Stimulated activated CD4-positive, alpha-beta T cell treated with anti-CD3 and anti-CD28 coated beads, TNF-alpha, amount 100 ng/mL, for 48 hours (primary cell): ENCODE measurements around the gene LRRC61.

Experiments
- DNase-seq, 3 donors: peaks; one replicate each; pipeline ENCODE4 v3.0.0-alpha.2; 2020; ENCODE audit warnings: low read depth in 3 of 3

LRRC61 gene

GRCh38 chr7:150356265-150356897 is 33.2 kb downstream of the LRRC61 start:
- no peak for DNase-seq

DNA sequence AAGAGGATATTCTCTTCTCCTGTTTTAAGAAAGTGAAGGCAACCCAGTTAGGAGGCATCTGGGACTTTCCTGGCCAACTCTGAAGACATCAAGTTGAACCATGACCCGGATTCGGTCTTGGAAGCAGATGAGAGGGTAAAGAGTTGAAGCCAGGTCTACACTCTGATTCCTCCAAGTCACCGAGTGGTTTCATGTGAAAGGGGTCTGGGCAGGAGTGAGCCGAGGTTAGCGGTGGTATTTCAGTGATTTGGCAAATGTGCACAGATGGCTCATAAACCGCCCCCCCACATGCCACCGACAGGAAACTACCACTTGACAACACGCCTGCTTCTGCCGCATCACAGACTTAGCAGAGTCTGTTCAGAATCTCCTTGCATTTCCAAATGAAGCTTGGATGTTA is 34.1 kb downstream of the LRRC61 start:
- peak; percentile 23 to 53 (median 49) for DNase-seq

- no peak for DNase-seq
Measured at GRCh38 chr7:150357771-150358427, 34.7 kb downstream of the LRRC61 start.

GRCh38 chr7:150358433-150358832 is 35.3 kb downstream of the LRRC61 start:
- no peak for DNase-seq

DNA sequence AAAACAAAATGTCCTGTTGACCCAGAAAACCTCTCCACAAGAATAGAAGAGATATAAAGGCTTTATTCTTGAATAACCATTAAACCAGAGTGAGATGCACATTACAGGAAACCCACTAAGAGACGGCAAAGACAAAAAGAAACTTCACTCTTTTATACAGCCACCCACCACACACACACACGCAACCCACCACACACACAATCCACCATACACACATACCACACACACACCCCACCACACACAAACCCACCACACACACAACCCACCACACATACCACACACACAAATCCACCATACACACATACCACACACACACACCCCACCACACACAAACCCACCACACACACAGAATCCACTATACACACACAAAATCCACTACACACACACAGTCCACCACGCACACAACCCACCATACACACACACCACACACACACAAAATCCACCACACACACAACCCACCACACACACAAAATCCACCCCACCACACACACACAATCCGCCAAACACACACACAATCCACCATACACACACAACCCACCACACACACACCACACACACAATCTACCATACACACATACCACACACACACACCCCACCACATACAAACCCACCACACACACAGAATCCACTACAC is 36.0 kb downstream of the LRRC61 start:
- DNase-seq: no peak

GRCh38 chr7:150359622-150360362 is 36.6 kb downstream of the LRRC61 start:
- DNase-seq: no peak

- DNase-seq: no peak
Measured at GRCh38 chr7:150360363-150361058, 37.4 kb downstream of the LRRC61 start.

GRCh38 chr7:150361402-150361801 is 38.2 kb downstream of the LRRC61 start:
- DNase-seq: no peak

DNA sequence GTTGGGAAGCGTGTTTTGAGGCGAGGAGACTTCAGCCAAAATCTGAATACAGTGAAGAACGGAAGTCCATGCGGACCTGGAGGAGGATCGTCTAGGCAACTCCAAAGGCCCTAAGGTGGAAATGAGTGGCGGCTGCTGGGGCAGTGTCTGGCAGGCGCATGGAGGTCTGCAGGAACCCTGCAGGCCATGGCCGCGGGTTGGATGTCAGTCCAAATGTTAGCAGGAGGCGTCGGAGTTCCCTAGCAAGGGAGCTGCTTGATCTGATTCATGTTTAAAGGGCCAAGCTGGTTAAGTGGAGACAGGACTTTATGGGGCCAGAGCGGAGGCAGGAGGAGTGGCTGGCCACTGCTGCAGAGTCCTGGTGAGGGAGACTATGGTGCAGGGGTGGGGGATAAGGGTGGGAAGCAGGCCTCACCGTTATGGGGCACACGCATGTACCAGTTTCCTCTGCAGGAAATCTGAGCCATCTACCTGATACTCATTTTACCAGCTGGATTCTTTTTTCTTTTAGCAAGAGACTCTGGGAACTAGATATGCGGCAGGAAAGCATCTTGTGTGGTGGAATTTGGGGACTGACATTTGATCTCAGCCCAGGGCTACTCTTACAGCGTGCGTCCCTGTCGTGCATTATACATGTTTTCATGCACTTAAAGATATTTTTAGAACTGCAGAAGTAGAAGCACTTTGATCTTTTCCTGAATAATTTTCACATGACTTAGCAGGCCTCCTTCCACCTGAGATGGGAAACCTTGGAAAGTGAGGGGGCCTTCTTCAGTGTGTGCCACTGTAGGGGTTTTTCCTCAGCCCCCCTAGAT is 38.9 kb downstream of the LRRC61 start:
- DNase-seq: no peak

GRCh38 chr7:150363370-150363769 is 40.2 kb downstream of the LRRC61 start:
- DNase-seq: no peak

- no peak for DNase-seq
Measured at GRCh38 chr7:150363872-150364271, 40.7 kb downstream of the LRRC61 start.

DNA sequence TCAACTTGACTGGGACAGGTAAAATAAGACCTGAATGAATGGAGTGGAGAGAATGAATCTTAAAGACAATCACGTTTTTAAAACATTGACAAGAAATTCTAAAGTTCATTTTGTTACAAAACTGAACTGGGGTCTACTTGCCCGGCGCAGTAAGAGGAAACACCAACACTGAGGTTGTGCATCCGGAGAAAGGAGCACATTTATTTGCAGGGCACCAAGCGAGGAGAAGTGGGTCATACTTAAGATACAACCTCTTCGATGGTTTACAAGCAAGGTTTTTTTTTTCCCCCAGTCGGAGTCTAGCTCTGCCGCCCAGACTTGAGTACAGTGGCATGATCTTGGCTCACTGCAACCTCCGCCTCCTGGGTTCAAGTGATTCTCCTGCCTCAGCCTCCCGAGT is 42.0 kb downstream of the LRRC61 start:
- DNase-seq: no peak

- no peak for DNase-seq
Measured at GRCh38 chr7:150365673-150366398, 42.7 kb downstream of the LRRC61 start.

- DNase-seq: no peak
Measured at GRCh38 chr7:150367677-150368095, 44.5 kb downstream of the LRRC61 start.

DNA sequence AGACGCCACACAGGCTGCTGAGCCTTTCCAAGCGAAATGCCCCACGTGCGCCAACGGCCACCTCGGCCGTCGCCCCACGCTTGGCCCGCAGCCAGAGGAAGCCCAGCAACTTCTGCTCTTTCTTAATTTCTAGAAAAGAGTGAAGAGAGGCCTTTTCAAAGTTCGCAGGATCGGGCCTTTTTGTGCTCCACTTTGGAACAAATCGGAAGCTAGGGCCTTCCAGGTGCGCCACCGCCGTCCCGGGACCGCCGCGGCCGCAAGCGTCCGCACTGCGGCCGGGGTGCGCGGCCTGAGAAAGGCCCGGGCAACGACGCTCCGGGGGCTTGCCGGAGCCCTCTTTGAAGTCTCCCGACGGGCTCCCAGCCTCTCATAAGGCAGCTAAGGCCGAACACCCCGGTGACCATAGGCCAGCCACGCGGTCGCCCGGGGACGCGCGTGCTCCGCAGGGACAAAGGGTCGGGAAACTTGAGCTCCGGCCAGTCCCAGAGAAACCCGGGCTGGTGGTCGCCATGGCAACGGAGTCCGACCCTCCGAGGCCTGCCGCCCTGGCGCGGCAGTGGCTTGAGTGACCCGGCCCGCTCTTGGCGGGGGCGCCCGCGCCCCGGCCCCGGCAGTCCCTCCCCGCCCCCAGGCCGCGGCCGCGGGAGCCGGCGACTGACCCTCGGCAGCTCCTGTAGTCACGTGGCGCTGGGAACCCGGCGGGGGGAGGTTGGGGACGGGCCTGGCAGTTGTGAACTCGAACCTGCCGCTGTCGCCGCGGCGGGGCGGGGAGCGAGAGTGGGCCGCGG is 45.1 kb downstream of the LRRC61 start, which contains the start of gene REPIN1:
Gene REPIN1, plus strand, starts transcription at position 727 of the 788 bp plus-strand sequence. CDS start 890 bp downstream, outside the sequence.
- DNase-seq: peak; percentile 63 to 75 (median 68)

DNA sequence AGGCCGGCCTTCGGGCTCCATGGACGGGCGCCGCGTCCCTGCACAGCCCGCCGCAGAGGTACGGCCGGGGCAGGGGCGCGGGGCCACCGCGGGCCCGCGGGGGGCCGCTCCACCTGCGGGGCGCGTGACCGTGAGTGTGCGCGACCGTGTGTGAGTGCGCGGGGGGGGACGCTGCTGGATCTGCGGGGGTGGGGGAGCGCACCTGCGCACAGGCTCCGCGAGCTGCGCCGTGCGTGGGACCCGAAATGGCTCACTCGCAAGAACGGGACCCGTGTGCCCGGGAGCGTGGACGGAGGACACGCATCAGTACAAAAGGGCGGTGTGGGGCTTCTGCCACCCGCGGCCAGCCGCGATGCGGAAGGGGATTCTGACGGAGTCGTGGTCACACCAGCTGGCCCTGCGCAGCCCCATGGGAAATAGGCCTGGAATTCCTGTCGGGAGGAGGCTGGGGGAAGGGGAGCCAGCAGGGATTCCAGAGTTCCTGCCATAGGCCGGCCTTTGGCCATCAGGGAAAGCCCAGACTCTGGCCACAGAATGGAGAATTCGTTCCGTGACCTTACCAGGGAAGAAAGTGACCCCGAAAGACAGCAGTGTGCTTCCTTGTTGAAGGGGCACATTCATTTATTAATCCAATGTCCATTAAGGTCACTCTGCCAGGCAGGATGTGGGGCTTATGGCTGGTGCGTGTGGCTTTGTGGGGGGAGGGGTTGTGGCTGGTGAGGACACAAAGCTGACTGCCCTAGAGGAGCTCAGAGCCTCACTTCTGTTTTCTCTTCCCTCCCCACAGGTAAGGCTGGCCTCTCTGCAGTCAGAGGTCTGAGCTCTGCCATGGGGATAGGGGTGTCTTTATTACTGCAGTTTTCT is 46.0 kb downstream of the LRRC61 start:
- peak in 1 of 3 donors; percentile 51 for DNase-seq

DNA sequence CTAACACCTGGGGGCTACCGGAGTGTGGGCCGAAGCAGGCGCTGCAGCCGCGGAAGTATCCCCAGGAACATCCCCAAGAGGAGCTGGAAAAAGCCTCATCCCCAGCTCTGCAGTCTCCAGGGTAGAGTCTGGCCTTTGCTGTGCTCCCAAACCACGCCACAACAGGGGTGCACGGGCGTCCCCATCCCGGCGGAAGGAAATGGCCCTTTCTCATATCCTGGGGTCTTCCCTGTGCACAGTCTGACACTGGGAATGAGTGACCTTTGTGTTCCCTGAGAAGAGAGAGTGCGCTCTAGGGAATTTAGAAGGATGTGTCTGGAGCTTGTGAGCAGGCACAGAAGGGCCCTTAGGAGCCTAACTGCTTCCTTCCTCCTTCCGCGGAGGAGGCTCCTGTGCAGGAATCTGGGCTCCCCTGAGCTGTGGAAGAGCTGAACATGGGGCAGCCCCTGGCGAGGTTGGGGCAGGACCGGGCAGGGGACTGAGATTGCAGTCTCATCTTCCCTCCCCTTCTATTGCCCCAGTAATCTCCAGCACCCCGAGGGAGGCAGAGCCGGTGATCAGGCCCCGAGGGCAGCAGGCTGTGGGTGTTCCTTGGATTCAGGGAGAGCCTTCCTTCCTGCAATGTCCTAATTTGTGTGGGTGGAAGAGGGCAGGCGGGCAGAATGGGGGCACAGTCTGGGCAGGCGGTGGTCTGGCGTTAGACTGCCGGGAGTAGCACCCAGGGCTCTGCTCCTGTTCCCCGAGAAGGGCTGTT is 46.8 kb downstream of the LRRC61 start:
- DNase-seq: no peak
